GM23338 (cell line): Measurements from ENCODE around the gene INKA1.

ENCODE experiments used
- CTCF ChIP-seq, 2 experiments: fragments of 200-600 bp in 1 of 2; sonication (generic) in 1 of 2; conservative IDR thresholded peaks; 2 replicates each; pipeline versions ENCODE4 v1.5.1 to v1.6.1; 2016 to 2017; ENCODE audit warnings: antibody characterized with exemption in 2 of 2, low read depth in 2 of 2, mild to moderate bottlenecking in 2 of 2, moderate library complexity in 1 of 2
- ETS1 ChIP-seq: IDR thresholded peaks from 2 replicates; pipeline ENCODE4 v1.6.1; 2016; ENCODE audit warnings: antibody characterized with exemption
- EZH2 ChIP-seq: fragments of 200-600 bp; sonication (generic); IDR thresholded peaks from one replicate; pipeline ENCODE4 v1.8.0; 2017; ENCODE audit warnings: antibody characterized with exemption, mild to moderate bottlenecking, low read depth; ENCODE audit not compliant: unreplicated experiment
- EZH2phosphoT487 ChIP-seq: fragments of 200-600 bp; sonication (generic); IDR thresholded peaks from one replicate; pipeline ENCODE4 v1.8.1; 2018; ENCODE audit warnings: antibody characterized with exemption; ENCODE audit not compliant: unreplicated experiment
- JUNB ChIP-seq: IDR thresholded peaks from one replicate; pipeline ENCODE4 v1.6.1; 2016; ENCODE audit warnings: antibody characterized with exemption; ENCODE audit not compliant: unreplicated experiment
- POLR2AphosphoS5 ChIP-seq: IDR thresholded peaks from 2 replicates; pipeline ENCODE4 v1.6.1; 2016; ENCODE audit warnings: antibody characterized with exemption, low read depth
- REST ChIP-seq: IDR thresholded peaks from one replicate; pipeline ENCODE4 v1.6.1; 2018; ENCODE audit warnings: antibody characterized with exemption; ENCODE audit not compliant: unreplicated experiment
- ZNF114 ChIP-seq: fragments of 250-450 bp; sonication (Bioruptor Pico); IDR thresholded peaks from 2 replicates; pipeline ENCODE4 v1.5.0; 2020; ENCODE audit warnings: mild to moderate bottlenecking, moderate library complexity
- ZNF331 ChIP-seq: fragments of 250-450 bp; sonication (Bioruptor Pico); IDR thresholded peaks from 2 replicates; pipeline ENCODE4 v1.5.0; 2020; ENCODE audit warnings: low read depth, mild to moderate bottlenecking, moderate library complexity

GRCh38 chr3:49785565-49786356 is 17.3 kb upstream of the INKA1 start:
- no peak for TF ChIP-seq CTCF (conservative IDR thresholded peaks at IDR 0.05; ENCODE audit: low read depth in 2 of 2)
- TF ChIP-seq EZH2phosphoT487: no peak
- no peak for TF ChIP-seq POLR2AphosphoS5
- no peak for TF ChIP-seq EZH2
- TF ChIP-seq REST: no peak
- no peak for TF ChIP-seq JUNB
- no peak for TF ChIP-seq ZNF331 (CRISPR knock-in tag)
- TF ChIP-seq ZNF114 (CRISPR knock-in tag): no peak
- no peak for TF ChIP-seq ETS1
